ENCODE data around the gene ZNF205.

GRCh38 chr16:3165111-3165822 lies 52.9 kb downstream of the ZNF205 start:
- TF ChIP-seq SIN3A (IDR thresholded peaks at IDR 0.05; ENCODE audit: borderline replicate concordance, insufficient read depth, low read length) = no peak
- TF ChIP-seq, protein P1, sequence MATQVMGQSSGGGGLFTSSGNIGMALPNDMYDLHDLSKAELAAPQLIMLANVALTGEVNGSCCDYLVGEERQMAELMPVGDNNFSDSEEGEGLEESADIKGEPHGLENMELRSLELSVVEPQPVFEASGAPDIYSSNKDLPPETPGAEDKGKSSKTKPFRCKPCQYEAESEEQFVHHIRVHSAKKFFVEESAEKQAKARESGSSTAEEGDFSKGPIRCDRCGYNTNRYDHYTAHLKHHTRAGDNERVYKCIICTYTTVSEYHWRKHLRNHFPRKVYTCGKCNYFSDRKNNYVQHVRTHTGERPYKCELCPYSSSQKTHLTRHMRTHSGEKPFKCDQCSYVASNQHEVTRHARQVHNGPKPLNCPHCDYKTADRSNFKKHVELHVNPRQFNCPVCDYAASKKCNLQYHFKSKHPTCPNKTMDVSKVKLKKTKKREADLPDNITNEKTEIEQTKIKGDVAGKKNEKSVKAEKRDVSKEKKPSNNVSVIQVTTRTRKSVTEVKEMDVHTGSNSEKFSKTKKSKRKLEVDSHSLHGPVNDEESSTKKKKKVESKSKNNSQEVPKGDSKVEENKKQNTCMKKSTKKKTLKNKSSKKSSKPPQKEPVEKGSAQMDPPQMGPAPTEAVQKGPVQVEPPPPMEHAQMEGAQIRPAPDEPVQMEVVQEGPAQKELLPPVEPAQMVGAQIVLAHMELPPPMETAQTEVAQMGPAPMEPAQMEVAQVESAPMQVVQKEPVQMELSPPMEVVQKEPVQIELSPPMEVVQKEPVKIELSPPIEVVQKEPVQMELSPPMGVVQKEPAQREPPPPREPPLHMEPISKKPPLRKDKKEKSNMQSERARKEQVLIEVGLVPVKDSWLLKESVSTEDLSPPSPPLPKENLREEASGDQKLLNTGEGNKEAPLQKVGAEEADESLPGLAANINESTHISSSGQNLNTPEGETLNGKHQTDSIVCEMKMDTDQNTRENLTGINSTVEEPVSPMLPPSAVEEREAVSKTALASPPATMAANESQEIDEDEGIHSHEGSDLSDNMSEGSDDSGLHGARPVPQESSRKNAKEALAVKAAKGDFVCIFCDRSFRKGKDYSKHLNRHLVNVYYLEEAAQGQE (IDR thresholded peaks at IDR 0.05; ENCODE audit: insufficient read depth in 1 of 2, low read depth in 2 of 2, low read length in 2 of 2) = no peak

All from PFSK-1 (cell line).